ENCODE measurements around the gene RBKS.
A peak's percentile ranks its signal among the peaks of the same experiment; 100 is the strongest.
"Not testable (repeated sequence)": the region's sequence is repeated elsewhere in the genome, so short reads cannot be mapped to it uniquely, and the experiment has no call there.

RBKS gene

GRCh38 chr2:27763907-27764267, 126.3 kb downstream of the RBKS start:
- DNase-seq (ENCODE audit: low read depth, low spot score) = no peak

GRCh38 chr2:27762951-27763906, 127.0 kb downstream of the RBKS start:
- no peak for DNase-seq (ENCODE audit: low read depth, low spot score)

- DNase-seq (ENCODE audit: low read depth, low spot score) = no peak
Observed at GRCh38 chr2:27756544-27757498, 133.4 kb downstream of the RBKS start.

- no peak for DNase-seq (ENCODE audit: low read depth, low spot score)
Observed at GRCh38 chr2:27756091-27756490, 134.1 kb downstream of the RBKS start.

- DNase-seq (ENCODE audit: low read depth, low spot score) = no peak
Observed at GRCh38 chr2:27754831-27755230, 135.4 kb downstream of the RBKS start.

GRCh38 chr2:27754138-27754588, 136.0 kb downstream of the RBKS start:
- DNase-seq (ENCODE audit: low read depth, low spot score) = peak; percentile 44

- no peak for DNase-seq (ENCODE audit: low read depth, low spot score)
Observed at GRCh38 chr2:27752551-27753237, 137.5 kb downstream of the RBKS start.

GRCh38 chr2:27751377-27751776, 138.8 kb downstream of the RBKS start:
- no peak for DNase-seq (ENCODE audit: low read depth, low spot score)

- not testable (repeated sequence) for DNase-seq (ENCODE audit: low read depth, low spot score)
Observed at GRCh38 chr2:27748803-27749554, 141.2 kb downstream of the RBKS start.

GRCh38 chr2:27747827-27748352, 142.3 kb downstream of the RBKS start:
- no peak for DNase-seq (ENCODE audit: low read depth, low spot score)

GRCh38 chr2:27746325-27746724, 143.9 kb downstream of the RBKS start:
- DNase-seq (ENCODE audit: low read depth, low spot score) = no peak

- DNase-seq (ENCODE audit: low read depth, low spot score) = not testable (repeated sequence)
Observed at GRCh38 chr2:27745494-27745893, 144.7 kb downstream of the RBKS start.

- no peak for DNase-seq (ENCODE audit: low read depth, low spot score)
Observed at GRCh38 chr2:27742571-27742970, 147.6 kb downstream of the RBKS start.

GRCh38 chr2:27741673-27742072, 148.5 kb downstream of the RBKS start:
- no peak for DNase-seq (ENCODE audit: low read depth, low spot score)

- no peak for DNase-seq (ENCODE audit: low read depth, low spot score)
Observed at GRCh38 chr2:27739058-27739373, 151.2 kb downstream of the RBKS start.

- no peak for DNase-seq (ENCODE audit: low read depth, low spot score)
Observed at GRCh38 chr2:27738349-27739057, 151.7 kb downstream of the RBKS start.

- no peak for DNase-seq (ENCODE audit: low read depth, low spot score)
Observed at GRCh38 chr2:27737676-27738348, 152.4 kb downstream of the RBKS start.

GRCh38 chr2:27736890-27737204, 153.3 kb downstream of the RBKS start:
- no peak for DNase-seq (ENCODE audit: low read depth, low spot score)

- no peak for DNase-seq (ENCODE audit: low read depth, low spot score)
Observed at GRCh38 chr2:27736031-27736889, 153.9 kb downstream of the RBKS start.
